Aorta (tissue), 5 donors: ENCODE data around the gene TNIK. TPM values are rescaled to one million over a fixed set of nuclear protein-coding genes. Genes with fewer than 3 reads are reported as not detected.

Experiments
- ATAC-seq: fragments of 200-7000 bp; cut with Tn5 transposase; one replicate; pipeline ENCODE4 v1.9.1; 2022; ENCODE audit warnings: moderate library complexity; ENCODE audit not compliant: low FRiP score
- DNase-seq, 2 donors: peaks; one replicate each; pipeline ENCODE4 v3.0.0-alpha.2; 2020
- H3K27ac ChIP-seq, 2 donors: one replicate each; pipeline ENCODE4 v1.5.1; 2013; ENCODE audit warnings: low read length in 2 of 2, mild to moderate bottlenecking in 2 of 2, moderate library complexity in 2 of 2, control low read depth in 1 of 2, inconsistent platforms in 1 of 2, low read depth in 1 of 2
- H3K27me3 ChIP-seq, 2 donors: one replicate each; pipeline ENCODE4 v1.6.1; 2013; ENCODE audit warnings: control low read depth in 1 of 2, low read length in 1 of 2, mild to moderate bottlenecking in 1 of 2, moderate library complexity in 1 of 2; ENCODE audit not compliant: insufficient read depth in 2 of 2, control insufficient read depth in 1 of 2
- H3K36me3 ChIP-seq, 2 donors: one replicate each; pipeline ENCODE4 v1.6.1; 2013; ENCODE audit warnings: control low read depth in 1 of 2, low read length in 1 of 2, mild to moderate bottlenecking in 1 of 2; ENCODE audit not compliant: insufficient read depth in 2 of 2, control insufficient read depth in 1 of 2
- H3K4me1 ChIP-seq, 2 donors: one replicate each; pipeline ENCODE4 v1.6.1; 2013; ENCODE audit warnings: low read length in 2 of 2, control low read depth in 1 of 2, mild to moderate bottlenecking in 1 of 2, moderate library complexity in 1 of 2; ENCODE audit not compliant: insufficient read depth in 2 of 2, control insufficient read depth in 1 of 2
- H3K4me3 ChIP-seq, 2 donors: one replicate each; pipeline ENCODE4 v1.5.1; 2013; ENCODE audit warnings: low read length in 2 of 2, control low read depth in 1 of 2, mild to moderate bottlenecking in 1 of 2
- H3K9me3 ChIP-seq: one replicate; pipeline ENCODE4 v1.6.1; 2013; ENCODE audit warnings: mild to moderate bottlenecking, low read length; ENCODE audit not compliant: control insufficient read depth
- WGBS, 2 donors: extraction: QIAGEN DNeasy Blood & Tissue Kit; methylation state at CpG; one replicate each; pipeline ENCODE4 v1.1.7; 2013; 5-methylcytosine and 5-hydroxymethylcytosine counted together
- intact Hi-C, 2 donors: fragments of 100-400 bp; cut with DNase I; formaldehyde crosslinking; loops; one replicate each; pipeline versions ENCODE4 v1.14.2 to v1.15.0; 2022
- polyA plus RNA-seq, 2 donors: library from polyadenylated mRNA; stranded (reverse); fragments of 200-250 nt; gene quantifications; one replicate each; pipeline ENCODE4 v1.2.3, GENCODE V29; 2013
- total RNA-seq, 2 donors: library from RNA; stranded (reverse); fragmentation: NEBNext Ultra II Directional; extraction: Animal tissue kit (Norgen Biotek cat#: 25700); gene quantifications; one replicate each; pipeline ENCODE4 v1.2.1, GENCODE V29; 2021
- donor health status: healthy with polysubstance abuse.
- donor health status: Bipolar disorder and iron deficiency.
- donor health status: DM: no; HTN: no; CAD: no.
- donor health status: DM: no; HTN: no; CAD: no.
- donor health status: DM: yes; HTN: yes; CAD: no.

Gene TNIK
- total and polyA plus RNA-seq, 4 donors = 4.7 to 14.6 (median 8.8) TPM

DNA sequence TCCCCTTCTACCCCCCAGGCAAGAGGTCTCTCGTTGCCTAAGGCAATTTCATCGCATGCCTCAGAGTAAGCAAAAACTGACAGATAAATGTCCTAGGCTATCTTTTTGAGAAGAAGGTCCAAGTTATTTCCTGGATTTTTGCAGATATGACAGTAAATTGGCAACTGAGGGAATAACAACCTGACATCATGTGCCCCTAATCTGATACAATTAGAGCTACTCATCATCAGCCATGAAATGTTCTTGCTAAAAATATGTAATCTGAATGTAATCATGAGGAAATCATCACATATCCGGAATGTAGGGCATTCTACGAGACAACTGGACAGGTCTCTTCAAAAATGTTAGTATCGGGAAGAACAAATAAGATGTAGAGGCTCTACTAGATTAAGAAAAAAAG is 44.1 kb downstream of the TNIK start:
- intact Hi-C loops = no loop called here
- no peaks in the 10 kb centered on the region for H3K36me3 ChIP-seq
- no peak overlapping the region for H3K27ac ChIP-seq
- no peak overlapping the region for H3K4me3 ChIP-seq
- H3K9me3 ChIP-seq = no peaks in the 10 kb centered on the region
- DNase-seq (no peak), ATAC-seq (no peak)
- 95% methylated on average over 5 of the region's 5 CpGs for WGBS, 2 donors
- H3K27me3 ChIP-seq = no peaks in the 10 kb centered on the region
- H3K4me1 ChIP-seq = no peaks in the 10 kb centered on the region

DNA sequence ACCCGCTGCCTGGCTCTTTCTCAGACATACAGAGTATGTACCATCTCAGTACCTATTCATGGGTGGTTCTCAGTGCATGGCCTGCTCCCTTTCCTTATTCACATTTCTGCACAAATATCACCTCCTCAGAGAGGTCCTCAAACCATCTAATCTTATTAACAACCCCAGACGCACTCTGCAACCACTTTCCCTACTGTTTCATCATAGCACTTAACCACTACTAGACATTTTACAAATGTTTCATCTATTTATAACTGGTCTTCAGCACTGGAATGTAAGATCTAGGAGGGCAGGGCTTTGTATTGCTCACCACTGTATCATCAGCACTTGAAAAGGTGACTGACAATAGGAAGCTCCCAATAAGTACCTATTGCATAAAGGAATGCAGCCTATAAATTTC is 45.1 kb downstream of the TNIK start:
- H3K4me3 ChIP-seq = no peak overlapping the region
- H3K9me3 ChIP-seq = no peaks in the 10 kb centered on the region
- no peak overlapping the region for H3K27ac ChIP-seq
- no peaks in the 10 kb centered on the region for H3K4me1 ChIP-seq
- no peaks in the 10 kb centered on the region for H3K36me3 ChIP-seq
- H3K27me3 ChIP-seq = no peaks in the 10 kb centered on the region
- ATAC-seq = no peak
- DNase-seq = no peak
- WGBS, 2 donors = 96% methylated on average over 2 of the region's 2 CpGs
- intact Hi-C loops = no loop called here

DNA sequence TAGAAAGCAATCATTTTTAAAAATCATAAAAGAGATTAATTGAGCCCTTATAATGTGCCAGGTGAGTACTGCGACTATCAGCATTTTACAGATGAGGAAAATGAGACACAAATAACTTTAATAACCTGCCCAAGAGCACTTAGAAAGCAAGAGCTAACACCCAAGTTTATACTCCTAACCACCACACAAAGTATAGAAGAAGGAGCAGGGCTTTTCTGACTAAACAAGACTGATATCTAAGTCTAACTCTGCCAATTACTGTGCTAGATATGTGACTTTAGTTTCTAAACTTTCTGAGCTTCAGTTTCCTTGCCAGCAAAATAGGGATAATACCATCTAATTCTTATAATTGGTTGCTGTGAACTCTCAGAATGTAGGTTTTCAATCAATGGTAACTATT is 47.7 kb downstream of the TNIK start:
- no peak for ATAC-seq
- intact Hi-C loops = no loop called here
- Histone ChIP-seq H3K27me3 (no peaks in the 10 kb centered on the region), H3K27ac (no peak overlapping the region), H3K4me3 (no peak overlapping the region), H3K36me3 (no peaks in the 10 kb centered on the region), H3K4me1 (no peaks in the 10 kb centered on the region), H3K9me3 (no peaks in the 10 kb centered on the region)
- DNase-seq = no peak
- WGBS, 2 donors = 82 to 90% methylated on average over 1 of the region's 1 CpG

DNA sequence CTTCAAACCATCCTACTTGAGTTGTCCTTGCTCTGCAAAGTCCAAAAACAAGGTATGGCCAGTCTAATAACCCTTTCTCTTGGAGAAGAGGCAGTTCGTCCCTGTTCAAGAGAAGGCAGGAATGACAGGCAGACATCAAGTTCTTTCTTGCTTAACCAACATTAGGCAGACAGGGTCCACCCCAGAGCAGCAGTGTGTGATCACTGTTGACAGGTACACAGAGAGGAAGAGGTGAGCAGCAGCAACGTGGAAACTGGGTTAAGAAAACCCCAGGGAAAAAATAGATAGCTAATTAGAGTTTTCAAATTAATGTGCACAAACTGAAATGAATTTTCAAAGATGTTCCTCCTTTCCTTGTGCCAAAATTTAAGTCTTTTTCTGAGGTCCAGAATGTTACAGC is 48.2 kb downstream of the TNIK start:
- H3K27me3 ChIP-seq = no peaks in the 10 kb centered on the region
- intact Hi-C loops = no loop called here
- H3K9me3 ChIP-seq = no peaks in the 10 kb centered on the region
- no peaks in the 10 kb centered on the region for H3K4me1 ChIP-seq
- H3K4me3 ChIP-seq = no peak overlapping the region
- ATAC-seq (no peak), DNase-seq (no peak)
- WGBS, 2 donors = 80 to 86% methylated on average over 2 of the region's 2 CpGs
- no peaks in the 10 kb centered on the region for H3K36me3 ChIP-seq
- no peak overlapping the region for H3K27ac ChIP-seq

DNA sequence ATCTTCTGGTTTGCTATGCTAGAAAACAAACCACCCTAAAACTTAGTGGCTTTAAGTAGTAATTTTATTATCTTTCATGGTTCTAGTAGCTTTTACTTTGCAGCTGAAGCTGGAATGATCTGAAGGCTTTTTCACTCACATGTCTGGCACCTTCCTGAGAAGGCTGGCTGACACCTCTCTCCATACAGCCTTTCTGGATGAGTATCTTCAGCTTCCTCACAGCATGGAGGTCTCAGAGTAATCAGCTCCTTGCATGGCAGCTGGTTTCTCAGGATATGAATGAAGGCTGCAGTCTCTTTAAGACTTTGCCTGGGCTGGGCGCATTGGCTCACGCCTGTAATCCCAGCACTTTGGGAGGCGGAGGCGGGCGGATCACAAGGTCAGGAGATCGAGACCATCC is 50.0 kb downstream of the TNIK start:
- Histone ChIP-seq H3K27ac (no peak overlapping the region), H3K4me1 (peaks cover 0 to 2% of the 10 kb centered on the region in 2 donors), H3K36me3 (no peaks in the 10 kb centered on the region), H3K4me3 (no peak overlapping the region), H3K9me3 (no peaks in the 10 kb centered on the region), H3K27me3 (no peaks in the 10 kb centered on the region)
- intact Hi-C loops = no loop called here
- ATAC-seq (no peak), DNase-seq (no peak)
- WGBS, 2 donors = 99% methylated on average over 6 of the region's 6 CpGs

DNA sequence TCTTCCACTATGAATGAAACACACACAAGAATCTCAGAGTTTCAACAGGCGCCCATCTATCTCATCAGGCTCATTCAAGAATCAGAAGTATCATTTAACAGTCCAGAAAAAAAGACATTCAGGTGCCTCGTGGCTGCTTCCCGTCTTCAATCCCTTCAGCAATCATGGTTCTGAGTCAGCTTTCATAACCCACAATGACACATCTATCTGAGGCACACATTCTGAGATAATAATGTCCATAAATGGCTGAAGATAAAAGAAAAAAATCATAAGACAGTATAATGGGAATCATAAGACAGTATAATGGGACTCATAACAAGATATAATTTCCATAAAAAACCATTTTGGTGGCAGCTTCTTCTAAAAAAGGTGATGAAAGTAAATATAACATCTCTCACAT is 52.4 kb downstream of the TNIK start:
- 94 to 97% methylated on average over 3 of the region's 3 CpGs for WGBS, 2 donors
- H3K4me3 ChIP-seq = no peak overlapping the region
- peaks cover 0 to 4% of the 10 kb centered on the region in 2 donors for H3K4me1 ChIP-seq
- intact Hi-C loops = no loop called here
- H3K36me3 ChIP-seq = no peaks in the 10 kb centered on the region
- DNase-seq (no peak), ATAC-seq (no peak)
- H3K27me3 ChIP-seq = no peaks in the 10 kb centered on the region
- H3K9me3 ChIP-seq = no peaks in the 10 kb centered on the region
- no peak overlapping the region for H3K27ac ChIP-seq

DNA sequence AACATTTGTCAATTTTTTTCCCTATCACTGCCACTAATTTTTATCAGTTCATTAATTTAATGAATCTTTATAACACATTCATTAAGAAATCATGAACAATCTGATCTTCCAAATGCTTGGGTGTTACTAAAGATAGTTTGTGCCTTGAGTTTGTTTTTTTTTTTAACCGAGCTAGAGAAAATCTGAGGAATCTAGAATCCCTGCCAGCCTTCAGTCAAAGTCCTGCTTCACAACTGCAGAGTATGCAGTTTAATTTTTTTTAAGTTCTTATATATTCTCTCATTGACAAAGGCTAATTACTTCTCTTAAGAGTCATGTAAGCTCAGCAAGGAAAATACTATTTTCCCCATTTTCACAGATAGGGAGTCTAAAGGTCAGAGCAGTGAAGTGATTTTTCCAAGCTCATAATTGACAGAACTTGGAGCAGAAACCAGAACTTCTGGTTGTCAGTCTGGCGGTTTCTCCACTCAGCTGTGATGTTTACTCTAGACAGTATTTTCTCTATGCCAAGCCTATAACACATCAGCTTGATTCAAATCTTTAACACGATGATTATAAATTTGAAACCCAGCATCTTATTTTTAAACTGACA is 55.7 kb downstream of the TNIK start:
- DNase-seq (no peak), ATAC-seq (no peak)
- no peak overlapping the region for H3K27ac ChIP-seq
- H3K36me3 ChIP-seq = no peaks in the 10 kb centered on the region
- no peak overlapping the region for H3K4me3 ChIP-seq
- no peaks in the 10 kb centered on the region for H3K9me3 ChIP-seq
- 5 to 14% methylated on average over 3 of the region's 3 CpGs for WGBS, 2 donors
- intact Hi-C loops = no loop called here
- H3K27me3 ChIP-seq = no peaks in the 10 kb centered on the region
- H3K4me1 ChIP-seq = peaks cover 3 to 5% of the 10 kb centered on the region in 2 donors

DNA sequence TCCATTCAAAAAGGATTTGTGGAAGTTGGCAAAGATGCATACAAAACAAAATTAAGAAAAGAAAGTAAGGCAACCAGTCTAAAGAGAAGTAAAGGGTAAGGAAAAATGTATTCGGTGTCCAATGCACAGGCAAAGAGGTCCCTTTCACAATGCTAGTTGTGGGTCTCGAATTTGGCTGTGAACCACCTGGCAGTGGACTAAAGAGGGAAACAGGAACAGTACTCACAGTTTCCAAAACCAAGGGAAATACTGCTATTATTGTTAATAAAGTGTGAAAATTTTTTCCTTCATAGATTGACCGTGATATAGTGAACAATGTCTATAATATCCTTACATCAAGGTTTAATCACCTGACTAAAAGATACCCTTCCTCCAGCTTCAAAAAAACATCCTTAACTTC is 57.9 kb downstream of the TNIK start:
- no peak overlapping the region for H3K4me3 ChIP-seq
- DNase-seq (no peak), ATAC-seq (no peak)
- H3K27ac ChIP-seq = peak overlapping the region in 1 of 2 donors; percentile 43
- peaks cover 3 to 5% of the 10 kb centered on the region in 2 donors for H3K4me1 ChIP-seq
- H3K9me3 ChIP-seq = no peaks in the 10 kb centered on the region
- WGBS, 2 donors = 14 to 23% methylated on average over 3 of the region's 3 CpGs
- intact Hi-C loops = no loop called here
- no peaks in the 10 kb centered on the region for H3K27me3 ChIP-seq
- H3K36me3 ChIP-seq = no peaks in the 10 kb centered on the region

DNA sequence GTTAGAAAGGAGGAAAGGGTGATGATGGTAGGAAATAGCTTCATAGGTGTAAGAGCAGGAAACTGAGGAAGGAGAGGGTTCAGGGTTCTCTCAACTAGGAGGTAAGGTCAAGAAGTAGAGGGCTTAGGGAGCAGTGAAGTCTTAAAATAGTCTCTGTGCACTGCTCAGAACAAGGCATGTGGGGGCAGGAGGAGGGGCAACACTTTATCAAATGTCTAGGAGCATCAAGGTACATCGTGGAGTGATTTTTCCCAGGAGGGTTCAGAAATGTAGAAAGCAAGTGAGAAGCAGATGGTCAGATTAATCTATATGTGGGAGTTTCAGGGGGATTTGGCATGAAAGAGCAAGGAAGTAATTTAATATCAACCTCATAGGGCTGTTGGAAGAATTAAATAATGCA is 58.8 kb downstream of the TNIK start:
- no peak for DNase-seq
- 58 to 68% methylated on average over 1 of the region's 1 CpG for WGBS, 2 donors
- Histone ChIP-seq H3K27ac (no peak overlapping the region), H3K9me3 (no peaks in the 10 kb centered on the region), H3K4me3 (no peak overlapping the region), H3K27me3 (no peaks in the 10 kb centered on the region), H3K36me3 (no peaks in the 10 kb centered on the region), H3K4me1 (peaks cover 3 to 5% of the 10 kb centered on the region in 2 donors)
- intact Hi-C loops = no loop called here
- ATAC-seq = no peak
